Endothelial cell of umbilical vein (primary cell): ENCODE measurements around the gene PMEL. TPM values are rescaled to one million over a fixed set of nuclear protein-coding genes. Genes with fewer than 3 reads are reported as not detected.

Experiments used
- BruUV-seq: library from RNA; stranded (reverse); fragments of 400-500 nt; replicated peaks from 2 replicates; lab custom pipeline; 2021; lab: Mats Ljungman, UMichigan
- CTCF ChIA-PET: fragments of 300-600, 350-600 bp; sonication (Branson Sonifier 250); formaldehyde crosslinking; loops from one replicate; lab custom pipeline; 2021; ENCODE audit warnings: antibody characterized with exemption, inconsistent platforms; lab: Charles Lee
- POLR2A ChIA-PET: fragments of 300-600, 350-600 bp; sonication (Branson Sonifier 250); formaldehyde crosslinking; loops from one replicate; lab custom pipeline; 2021; ENCODE audit warnings: antibody characterized with exemption, inconsistent platforms; lab: Charles Lee
- DNase-seq: peaks from one replicate; pipeline ENCODE4 v3.0.0-alpha.2; 2011; ENCODE audit warnings: low read depth, low spot score
- FAIRE-seq: peaks from 2 replicates; lab custom pipeline; 2011; peaks lifted over from hg19 to GRCh38; lab: Jason Lieb, UNC
- H2AFZ ChIP-seq: 2 replicates; pipeline ENCODE4 v1.6.0; 2012; ENCODE audit warnings: low read depth, low read length, control low read depth, inconsistent platforms
- H3K27ac ChIP-seq: 2 replicates; pipeline ENCODE4 v1.5.1; 2011; ENCODE audit warnings: low read depth, mild to moderate bottlenecking, control low read depth, low read length, moderate library complexity; ENCODE audit not compliant: insufficient read depth
- H3K27me3 ChIP-seq, 2 experiments: 2 replicates each; pipeline versions ENCODE4 v1.6.0 to v1.6.1; 2011; ENCODE audit warnings: low read length in 2 of 2, mixed read lengths in 1 of 2; ENCODE audit not compliant: control insufficient read depth in 2 of 2, insufficient read depth in 2 of 2
- H3K36me3 ChIP-seq, 2 experiments: 2 replicates in 1 of 2; 3 replicates in 1 of 2; pipeline ENCODE4 v1.5.1; 2011; ENCODE audit warnings: low read length in 2 of 2, mild to moderate bottlenecking in 1 of 2, moderate library complexity in 1 of 2; ENCODE audit not compliant: control insufficient read depth in 2 of 2, insufficient read depth in 2 of 2; ENCODE audit errors: extremely low read depth in 1 of 2
- H3K4me1 ChIP-seq: 3 replicates; pipeline ENCODE4 v1.5.1; 2011; ENCODE audit warnings: mild to moderate bottlenecking, low read length; ENCODE audit not compliant: control insufficient read depth, insufficient read depth; ENCODE audit errors: extremely low read depth
- H3K4me2 ChIP-seq: 2 replicates; pipeline ENCODE4 v1.6.1; 2011; ENCODE audit warnings: low read length, control low read depth, mixed read lengths; ENCODE audit not compliant: insufficient read depth
- H3K4me3 ChIP-seq, 3 experiments: fragments of 200-600 bp in 1 of 3; sonication (generic), shearing (Covaris generic) in 1 of 3; replicated peaks in 1 of 3; 2 replicates each; pipeline ENCODE4 v1.5.1; 2011 to 2016; ENCODE audit warnings: control low read depth in 3 of 3, low read length in 3 of 3, mild to moderate bottlenecking in 2 of 3, inconsistent platforms in 1 of 3, low read depth in 1 of 3, moderate library complexity in 1 of 3; ENCODE audit not compliant: insufficient read depth in 1 of 3
- H3K79me2 ChIP-seq: 2 replicates; pipeline ENCODE4 v1.6.0; 2012; ENCODE audit warnings: low read length, inconsistent platforms; ENCODE audit not compliant: control insufficient read depth, insufficient read depth
- H3K9ac ChIP-seq: replicated peaks from 2 replicates; pipeline ENCODE3; 2011; ENCODE audit warnings: low read length, control low read depth; ENCODE audit not compliant: insufficient read depth; ENCODE audit errors: extremely low read depth
- H3K9me1 ChIP-seq: replicated peaks from 3 replicates; pipeline ENCODE4 v1.6.0; 2011; ENCODE audit warnings: mild to moderate bottlenecking, low read length; ENCODE audit not compliant: control insufficient read depth, insufficient read depth; ENCODE audit errors: extremely low read depth
- H3K9me3 ChIP-seq: replicated peaks from 2 replicates; pipeline ENCODE4 v1.5.1; 2012; ENCODE audit warnings: low read length, inconsistent platforms; ENCODE audit not compliant: control insufficient read depth, insufficient read depth
- H4K20me1 ChIP-seq: replicated peaks from 2 replicates; pipeline ENCODE3; 2011; ENCODE audit warnings: mild to moderate bottlenecking, low read length; ENCODE audit not compliant: control insufficient read depth, insufficient read depth; ENCODE audit errors: extremely low read depth
- EZH2 ChIP-seq: IDR thresholded peaks from 2 replicates; pipeline ENCODE4 v1.6.1; 2012; ENCODE audit warnings: borderline replicate concordance, low read depth, mild to moderate bottlenecking, moderate library complexity, low read length, inconsistent platforms; ENCODE audit not compliant: severe bottlenecking
- FOS ChIP-seq: IDR thresholded peaks from 2 replicates; pipeline ENCODE4 v1.6.1; 2011; ENCODE audit warnings: mild to moderate bottlenecking, low read length, moderate library complexity, borderline replicate concordance; ENCODE audit not compliant: insufficient read depth
- GATA2 ChIP-seq: IDR thresholded peaks from 2 replicates; pipeline ENCODE4 v1.7.0; 2011; ENCODE audit warnings: low read depth, mild to moderate bottlenecking, moderate library complexity, mixed read lengths, low read length; ENCODE audit not compliant: insufficient read length, insufficient read depth
- JUN ChIP-seq: IDR thresholded peaks from 2 replicates; pipeline ENCODE4 v1.6.1; 2011; ENCODE audit warnings: borderline replicate concordance, low read depth; ENCODE audit not compliant: insufficient read length, insufficient read depth
- MYC ChIP-seq: IDR thresholded peaks from one replicate; pipeline ENCODE4 v1.6.1; 2011; ENCODE audit warnings: mild to moderate bottlenecking, low read depth, low read length
- POLR2A ChIP-seq: IDR thresholded peaks from 2 replicates; pipeline ENCODE4 v1.6.1; 2012; ENCODE audit warnings: low read depth, mild to moderate bottlenecking, control low read depth, low read length
- POLR2AphosphoS5 ChIP-seq: IDR thresholded peaks from 2 replicates; pipeline ENCODE4 v1.6.1; 2012; ENCODE audit warnings: low read depth, mild to moderate bottlenecking, control low read depth, low read length, moderate library complexity; ENCODE audit not compliant: insufficient read depth
- dilution Hi-C: fragments of 300-500 bp; cut with MboI; formaldehyde crosslinking; loops from one replicate; pipeline ENCODE4 v1.15.0; 2019; ENCODE audit warnings: low sequenced_read_pairs; ENCODE audit not compliant: extremely low pct_ligation_motif_present
- intact Hi-C: fragments of 100-400 bp; cut with micrococcal nuclease; formaldehyde crosslinking; loops from one replicate; pipeline ENCODE4 v1.10.0; 2022
- polyA plus RNA-seq, 4 experiments: library from polyadenylated mRNA; depleted of rRNA in 3 of 4; stranded (reverse) in 3 of 4; unstranded in 1 of 4; fragments of >200 nt; gene quantifications; 2 replicates each; pipeline versions ENCODE4 v1.2.1 to v1.2.3, GENCODE V29; 2011 to 2012; ENCODE audit warnings: missing spikeins in 1 of 4
- total RNA-seq: library from RNA; stranded (reverse); gene quantifications from 2 replicates; pipeline ENCODE4 v1.2.3, GENCODE V29; 2021
- TF ChIP-seq, protein P1 (sequence below): IDR thresholded peaks from 2 replicates; pipeline ENCODE4 v1.6.1; 2011; ENCODE audit not compliant: insufficient read depth, insufficient read length
- TF ChIP-seq, protein P2 (sequence below), 2 donors: IDR thresholded peaks; 1 replicate in 1 of 2; 2 replicates in 1 of 2; pipeline ENCODE4 v1.5.1; 2011; ENCODE audit warnings: low read length in 2 of 2, mild to moderate bottlenecking in 2 of 2, moderate library complexity in 2 of 2, control low read depth in 1 of 2, inconsistent platforms in 1 of 2, low read depth in 1 of 2; ENCODE audit not compliant: insufficient read depth in 1 of 2; ENCODE audit errors: extremely low read depth in 1 of 2

Gene PMEL
- total and polyA plus RNA-seq, 2 donors (not counting 3 experiments of a cell fraction or from before 2014, with no cell fraction given), result 0.51 to 0.99 TPM

DNA sequence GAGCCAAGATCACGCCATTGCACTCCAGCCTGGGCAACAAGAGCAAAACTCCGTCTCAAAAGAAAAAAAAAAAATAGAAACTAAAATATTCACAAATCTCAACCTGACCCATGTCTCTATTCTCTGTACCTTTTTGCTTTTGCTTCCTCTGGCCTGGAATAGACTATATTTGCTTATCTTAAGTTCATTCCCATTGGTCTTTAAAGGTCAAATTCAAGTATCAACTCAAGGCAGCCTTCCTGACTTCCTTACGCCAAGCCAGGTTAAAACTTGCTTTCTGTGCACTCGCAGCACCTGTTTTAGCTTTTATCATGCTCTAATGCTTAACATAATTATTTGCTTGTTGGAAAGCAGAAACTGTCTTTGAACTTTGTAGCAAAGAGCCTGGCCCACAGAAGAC lies 52.9 kb downstream of the PMEL start:
- no peak for FAIRE-seq
- no peak overlapping the region for H3K4me3 ChIP-seq
- H4K20me1 ChIP-seq, result no peaks in the 10 kb centered on the region
- intact Hi-C loops (no loop called here), dilution Hi-C loops (no loop called here)
- no peaks in the 10 kb centered on the region for H3K9me1 ChIP-seq
- H3K79me2 ChIP-seq, result peaks cover 7% of the 10 kb centered on the region
- H3K4me2 ChIP-seq, result no peak overlapping the region
- peaks cover 0 to 3% of the 10 kb centered on the region in 2 experiments for H3K36me3 ChIP-seq
- H3K9me3 ChIP-seq, result no peaks in the 10 kb centered on the region
- peaks cover 12% of the 10 kb centered on the region for H3K4me1 ChIP-seq
- no peak for TF ChIP-seq EZH2
- TF ChIP-seq JUN, result no peak
- TF ChIP-seq, protein P1, sequence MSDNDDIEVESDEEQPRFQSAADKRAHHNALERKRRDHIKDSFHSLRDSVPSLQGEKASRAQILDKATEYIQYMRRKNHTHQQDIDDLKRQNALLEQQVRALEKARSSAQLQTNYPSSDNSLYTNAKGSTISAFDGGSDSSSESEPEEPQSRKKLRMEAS, result no peak
- no peak overlapping the region for H2AFZ ChIP-seq
- DNase-seq, result no peak
- H3K27me3 ChIP-seq, result no peaks in the 10 kb centered on the region
- BruUV-seq, result no TSS peak
- ChIA-PET POLR2A (no interaction called here), CTCF (no interaction called here)
- H3K9ac ChIP-seq, result no peak overlapping the region
- no peak overlapping the region for H3K27ac ChIP-seq

DNA sequence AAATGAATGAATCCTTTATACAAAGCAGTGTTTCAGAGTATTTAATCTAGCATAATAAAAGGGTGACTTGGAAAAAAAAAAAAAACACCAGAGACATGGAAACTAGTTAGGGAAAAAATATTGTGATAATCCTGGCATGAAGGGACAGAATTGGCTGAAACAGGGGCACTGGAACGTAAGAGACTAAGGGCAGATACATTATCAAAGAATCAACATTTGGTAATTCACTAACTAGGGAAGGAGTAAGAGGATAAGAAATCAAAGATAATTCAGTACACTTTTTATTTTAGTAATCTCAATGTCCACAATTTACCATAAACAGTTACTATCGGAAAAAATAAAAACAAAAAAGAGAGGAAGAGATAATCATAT lies 56.3 kb downstream of the PMEL start:
- dilution Hi-C loops, result no loop called here
- ChIA-PET POLR2A (no interaction called here), CTCF (no interaction called here)
- no peak for FAIRE-seq
- Histone ChIP-seq H3K9ac (no peak overlapping the region), H3K4me1 (peaks cover 4% of the 10 kb centered on the region), H3K27me3 (no peaks in the 10 kb centered on the region), H2AFZ (no peak overlapping the region), H3K4me2 (no peak overlapping the region), H4K20me1 (no peaks in the 10 kb centered on the region), H3K79me2 (peaks cover 7% of the 10 kb centered on the region), H3K36me3 (peaks cover 0 to 3% of the 10 kb centered on the region in 2 experiments), H3K4me3 (no peak overlapping the region), H3K9me1 (no peaks in the 10 kb centered on the region), H3K9me3 (no peaks in the 10 kb centered on the region), H3K27ac (no peak overlapping the region)
- intact Hi-C loops, result loop anchor here (5.0 kb wide), 1 partner anchor 52 kb away; no protein-coding TSS in a partner anchor
- TF ChIP-seq FOS (no peak), POLR2A (no peak), GATA2 (no peak), MYC (no peak), POLR2AphosphoS5 (no peak), EZH2 (no peak), JUN (no peak)
- TF ChIP-seq, protein P1, result no peak
- TF ChIP-seq, protein P2, sequence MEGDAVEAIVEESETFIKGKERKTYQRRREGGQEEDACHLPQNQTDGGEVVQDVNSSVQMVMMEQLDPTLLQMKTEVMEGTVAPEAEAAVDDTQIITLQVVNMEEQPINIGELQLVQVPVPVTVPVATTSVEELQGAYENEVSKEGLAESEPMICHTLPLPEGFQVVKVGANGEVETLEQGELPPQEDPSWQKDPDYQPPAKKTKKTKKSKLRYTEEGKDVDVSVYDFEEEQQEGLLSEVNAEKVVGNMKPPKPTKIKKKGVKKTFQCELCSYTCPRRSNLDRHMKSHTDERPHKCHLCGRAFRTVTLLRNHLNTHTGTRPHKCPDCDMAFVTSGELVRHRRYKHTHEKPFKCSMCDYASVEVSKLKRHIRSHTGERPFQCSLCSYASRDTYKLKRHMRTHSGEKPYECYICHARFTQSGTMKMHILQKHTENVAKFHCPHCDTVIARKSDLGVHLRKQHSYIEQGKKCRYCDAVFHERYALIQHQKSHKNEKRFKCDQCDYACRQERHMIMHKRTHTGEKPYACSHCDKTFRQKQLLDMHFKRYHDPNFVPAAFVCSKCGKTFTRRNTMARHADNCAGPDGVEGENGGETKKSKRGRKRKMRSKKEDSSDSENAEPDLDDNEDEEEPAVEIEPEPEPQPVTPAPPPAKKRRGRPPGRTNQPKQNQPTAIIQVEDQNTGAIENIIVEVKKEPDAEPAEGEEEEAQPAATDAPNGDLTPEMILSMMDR (IDR thresholded peaks at IDR 0.05; ENCODE audit: extremely low read depth in 1 of 2, insufficient read depth in 1 of 2, low read depth in 1 of 2, low read length in 2 of 2), result no peak
- BruUV-seq, result no TSS peak
- DNase-seq, result no peak
